SK-N-DZ (cell line): ENCODE measurements around the gene GUCY1A1.

ENCODE experiments used
- DNase-seq: peaks from one replicate; pipeline ENCODE4 v3.0.0-alpha.2; 2015; ENCODE audit warnings: low spot score

Gene GUCY1A1

GRCh38 chr4:155773196-155773800, 106.7 kb downstream of the GUCY1A1 start:
- DNase-seq, result no peak

GRCh38 chr4:155774033-155774432, 107.4 kb downstream of the GUCY1A1 start:
- DNase-seq, result no peak

GRCh38 chr4:155777971-155778735, 111.5 kb downstream of the GUCY1A1 start:
- DNase-seq, result no peak

DNA sequence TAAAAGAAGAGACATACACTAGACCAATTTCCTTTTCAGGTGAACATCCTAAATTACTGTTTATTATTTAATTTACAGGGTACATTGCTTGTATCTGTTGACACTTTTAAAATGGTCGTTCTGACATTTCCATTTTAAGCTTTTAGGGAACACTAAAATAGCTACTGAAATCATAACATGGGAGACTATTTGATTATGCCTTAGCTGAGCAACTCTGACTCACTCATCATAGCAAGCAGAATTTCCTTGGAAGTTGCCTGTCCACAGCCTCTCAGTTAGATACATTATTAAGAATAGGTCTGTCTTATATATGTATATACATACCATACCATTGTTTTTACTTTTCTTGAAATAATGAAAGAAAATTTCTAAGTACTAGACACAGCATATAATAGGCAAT, 114.1 kb downstream of the GUCY1A1 start:
- no peak for DNase-seq

DNA sequence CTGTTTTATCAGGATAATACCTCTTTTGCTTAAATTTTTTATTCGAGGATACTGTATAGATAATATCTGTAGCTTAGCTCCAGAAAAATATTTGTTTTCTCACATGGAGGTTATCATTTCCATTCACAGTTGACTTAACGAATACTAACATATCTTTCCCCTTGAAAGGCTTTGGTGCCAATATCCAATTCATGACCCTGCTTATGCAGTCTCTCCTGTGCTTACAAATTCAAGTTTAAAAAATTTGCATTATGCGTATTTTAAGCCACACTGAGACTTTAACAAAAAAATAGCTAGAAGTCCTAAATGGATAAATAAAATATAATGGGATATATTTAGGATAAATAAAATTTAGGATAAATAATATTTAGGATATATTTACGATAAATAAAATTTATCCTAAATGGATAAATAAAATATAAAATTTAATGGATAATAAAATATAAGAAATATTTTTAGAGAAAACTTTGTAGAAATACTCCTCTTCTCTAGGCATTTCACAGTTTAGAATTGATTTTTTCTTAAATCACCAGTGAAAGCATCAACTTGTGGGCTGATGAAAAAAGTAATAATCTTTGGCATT, 114.7 kb downstream of the GUCY1A1 start:
- no peak for DNase-seq
